HS-5 (cell line): ENCODE results near the gene SPDEF.

Experiments used
- DNase-seq: peaks from one replicate; pipeline ENCODE4 v3.0.0-alpha.2; 2012; ENCODE audit warnings: low read depth

The SPDEF gene

DNA sequence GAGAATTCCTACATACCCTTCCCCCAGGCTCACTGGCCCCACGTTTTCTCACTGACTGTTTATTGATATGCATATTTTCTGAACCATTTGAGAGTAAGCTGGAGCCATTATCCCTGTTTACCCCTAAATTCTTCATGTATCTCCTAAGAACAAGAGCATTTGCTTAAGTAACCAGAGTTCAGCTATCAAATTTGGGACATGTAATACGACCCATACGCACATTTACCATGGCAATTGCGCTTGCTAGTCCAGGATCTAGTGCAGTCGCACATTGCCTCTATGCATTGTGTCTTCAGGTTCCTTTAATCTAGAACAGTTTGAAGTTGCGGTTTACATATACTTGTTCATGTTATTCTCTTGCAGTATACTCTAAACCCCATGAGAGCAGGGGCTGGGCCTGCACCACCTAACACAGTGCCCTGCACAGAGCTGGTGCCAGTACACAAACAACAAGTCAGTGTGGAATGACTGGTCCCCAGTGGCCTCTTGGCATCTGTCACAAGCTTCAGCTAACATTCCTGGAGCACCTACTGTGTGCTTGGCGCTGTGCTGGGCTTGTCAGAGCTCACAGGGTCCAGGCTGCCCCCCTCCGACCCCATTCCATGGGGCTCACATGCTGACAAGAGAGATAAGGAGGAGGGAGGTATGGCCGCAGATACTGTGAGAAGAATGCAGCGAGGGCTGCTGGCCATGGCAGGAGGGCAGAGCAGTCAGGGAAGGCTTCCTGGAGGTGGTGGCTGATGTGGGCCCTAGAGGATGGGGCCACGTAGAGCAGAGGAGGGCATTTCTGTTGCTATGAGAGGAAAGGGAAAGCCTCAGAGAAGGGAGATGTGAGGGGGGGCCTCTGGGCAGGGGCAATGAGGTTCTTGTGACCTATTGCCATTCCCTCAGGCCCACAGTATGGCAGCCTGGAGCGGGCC is 28.1 kb downstream of the SPDEF start:
- DNase-seq, result no peak

GRCh38 chr6:34526992-34527728 is 29.0 kb downstream of the SPDEF start:
- DNase-seq, result peak; percentile 56

GRCh38 chr6:34526241-34526972 is 29.7 kb downstream of the SPDEF start:
- DNase-seq, result no peak

DNA sequence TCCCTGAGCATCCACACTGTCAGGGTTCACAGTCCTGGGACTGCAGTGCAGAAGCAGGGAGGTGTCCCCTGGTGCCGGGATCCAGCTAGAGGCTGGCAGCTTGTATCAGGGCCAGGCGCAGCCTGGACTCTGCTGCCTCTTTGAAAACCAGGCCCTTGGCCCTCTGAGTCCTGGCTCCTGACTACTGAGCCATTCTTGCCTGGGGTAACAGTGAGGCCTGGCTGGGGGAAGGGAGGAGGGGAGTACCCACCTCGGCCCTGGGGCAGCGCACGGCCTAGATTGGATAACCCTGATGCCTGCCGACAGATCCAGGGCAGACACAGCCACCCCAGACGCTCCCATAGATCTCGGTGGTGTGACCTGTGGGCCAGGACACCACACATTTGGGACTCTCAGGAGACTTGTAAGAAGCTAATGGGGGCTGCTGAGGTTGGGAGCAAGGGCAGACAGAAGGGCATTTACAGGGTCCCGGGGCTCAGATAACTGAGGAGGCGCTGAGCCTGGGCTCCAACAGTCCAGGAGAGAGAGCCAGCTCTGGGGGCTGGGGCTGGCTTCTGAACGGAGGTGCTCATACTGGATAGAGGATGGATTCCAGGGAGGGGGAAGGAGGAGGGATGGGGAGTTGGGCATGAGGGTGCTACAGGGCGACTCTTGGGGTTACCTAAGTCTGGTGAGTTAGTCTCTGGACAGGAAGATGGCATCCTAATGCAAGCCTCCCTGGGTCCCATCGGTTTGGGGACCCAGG is 30.5 kb downstream of the SPDEF start:
- no peak for DNase-seq

- DNase-seq, result no peak
These were observed 31.2 kb downstream of the SPDEF start for GRCh38 chr6:34524971-34525370.

DNA sequence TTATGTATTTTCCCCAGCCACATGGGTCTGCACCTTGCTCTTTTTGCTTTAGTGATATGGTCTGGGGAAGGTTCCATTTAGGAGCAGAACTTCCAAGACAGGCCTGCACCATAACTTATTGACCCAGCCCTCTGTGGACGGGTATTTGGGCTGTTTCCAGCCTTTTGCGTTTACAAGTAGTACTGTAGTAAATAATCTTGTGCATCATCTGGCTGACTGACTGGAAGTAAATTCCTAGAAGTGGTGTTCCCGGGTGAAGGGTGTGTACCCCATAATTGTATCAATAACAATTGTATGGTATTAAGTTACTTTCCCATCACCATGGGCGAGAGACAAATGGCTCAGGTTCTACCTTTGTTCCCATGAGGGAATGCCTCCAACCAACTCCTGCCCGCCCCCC is 31.6 kb downstream of the SPDEF start:
- DNase-seq, result no peak

- no peak for DNase-seq
These were observed 32.5 kb downstream of the SPDEF start for GRCh38 chr6:34523441-34524206.

- no peak for DNase-seq
These were observed 33.4 kb downstream of the SPDEF start for GRCh38 chr6:34522761-34523160.

DNA sequence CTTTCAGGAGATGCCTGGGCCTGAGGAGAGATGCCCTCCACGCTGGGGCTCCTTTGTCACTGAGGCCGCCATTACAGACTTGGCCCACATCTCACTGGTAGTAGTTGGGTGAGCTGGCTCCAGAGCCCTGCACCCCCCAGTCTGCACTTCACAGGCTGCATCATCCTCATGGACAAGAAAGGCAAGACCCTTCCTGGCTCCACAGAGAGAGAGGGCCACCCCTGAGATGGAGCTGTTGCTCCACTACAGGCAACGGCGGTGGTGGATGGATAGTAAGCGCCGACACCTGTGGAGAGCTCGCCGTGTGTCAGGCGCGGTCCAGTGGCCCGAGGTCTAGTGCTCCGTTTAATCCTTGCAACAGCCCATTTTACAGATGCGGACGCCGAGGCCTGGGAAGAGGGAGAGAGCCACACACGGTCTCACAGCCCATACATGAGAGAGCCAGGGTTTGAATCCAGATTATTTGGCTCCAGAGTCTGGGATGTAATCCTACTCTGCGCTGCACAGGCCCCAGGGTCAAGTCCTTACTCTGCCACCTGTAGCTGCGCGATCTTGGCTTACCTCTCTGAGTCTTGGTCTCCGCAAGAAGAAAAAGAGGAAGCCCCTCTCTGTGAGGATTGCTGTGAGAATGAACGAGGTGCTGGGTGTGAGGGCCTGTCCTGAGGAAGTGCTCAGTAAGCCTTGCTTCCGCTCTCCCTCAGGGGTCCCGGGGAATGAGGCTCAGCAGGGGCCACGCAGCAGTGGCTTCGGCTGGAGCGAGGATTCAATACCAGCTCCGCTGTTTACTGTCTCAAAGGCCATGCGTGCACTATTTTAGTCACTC is 34.5 kb downstream of the SPDEF start:
- no peak for DNase-seq

DNA sequence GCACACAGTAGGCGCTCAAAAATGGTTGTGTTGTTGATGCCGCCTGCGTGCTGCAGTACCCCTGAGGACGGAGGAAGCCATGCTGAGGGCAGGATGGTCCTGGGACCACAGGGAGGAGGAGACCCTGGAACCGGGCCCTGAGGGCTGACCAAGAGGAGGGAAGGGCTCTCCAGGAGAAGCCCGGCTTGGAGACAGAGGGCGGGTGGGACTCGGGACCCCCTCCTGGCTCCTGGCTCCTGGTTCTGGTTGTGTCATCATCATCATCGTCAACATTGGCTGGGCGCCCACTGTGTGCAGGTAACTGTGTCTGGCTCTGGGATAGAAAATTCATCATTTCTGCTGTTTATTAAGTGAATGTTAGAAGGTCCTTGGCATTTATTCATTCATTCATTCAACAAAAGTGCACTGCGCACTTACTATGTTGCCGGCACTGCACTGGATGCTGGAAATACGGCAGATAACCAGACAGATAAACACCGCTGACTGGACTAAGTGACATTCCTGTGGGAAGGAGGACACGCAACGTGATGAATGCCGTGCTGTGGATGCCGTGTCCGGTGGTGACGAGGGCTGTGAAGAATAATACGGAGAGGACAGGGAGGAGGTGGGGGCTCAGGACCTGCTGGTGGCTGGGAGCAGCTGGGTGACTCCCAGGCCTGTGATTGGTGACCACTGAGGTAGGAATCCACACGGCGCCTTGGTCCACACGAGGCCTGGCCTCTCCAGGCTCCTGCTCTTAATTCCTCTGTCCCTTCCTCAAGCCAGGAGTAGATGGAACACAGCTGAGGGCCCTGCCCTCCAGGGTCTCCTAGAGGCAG is 35.3 kb downstream of the SPDEF start:
- DNase-seq, result no peak

DNA sequence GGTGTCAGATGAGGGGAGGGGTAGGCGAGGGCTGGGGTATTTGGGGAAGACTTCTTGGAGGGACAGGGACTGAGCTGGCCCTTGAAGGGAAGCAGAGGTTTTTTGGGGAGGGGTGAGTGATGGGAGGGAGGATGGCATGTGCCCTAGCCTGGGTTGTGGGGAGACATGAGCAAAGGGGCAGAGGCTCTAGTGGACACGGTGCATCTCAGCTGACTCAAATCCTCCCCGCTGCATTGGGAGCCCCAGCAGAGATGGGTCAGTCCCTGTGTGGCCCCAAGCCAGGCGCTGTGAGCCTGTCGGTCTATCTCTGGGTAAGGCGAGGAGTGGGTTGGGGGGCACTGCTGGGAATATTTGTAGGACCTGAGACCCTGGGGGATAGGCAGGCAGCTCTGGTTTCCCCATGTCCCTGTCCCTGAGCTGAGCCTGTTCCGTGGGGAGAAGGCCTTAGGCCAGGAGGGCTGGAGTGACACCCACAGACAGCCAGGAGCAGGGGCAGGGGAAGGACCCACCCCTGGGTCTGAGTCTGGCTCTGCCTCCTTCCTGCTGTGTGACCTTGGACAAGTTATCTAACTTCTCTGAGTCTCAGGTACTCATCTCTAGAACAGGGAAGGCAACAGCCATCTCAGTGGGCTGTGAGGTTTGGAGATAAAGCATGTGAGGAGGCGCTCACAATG is 36.0 kb downstream of the SPDEF start:
- no peak for DNase-seq

DNA sequence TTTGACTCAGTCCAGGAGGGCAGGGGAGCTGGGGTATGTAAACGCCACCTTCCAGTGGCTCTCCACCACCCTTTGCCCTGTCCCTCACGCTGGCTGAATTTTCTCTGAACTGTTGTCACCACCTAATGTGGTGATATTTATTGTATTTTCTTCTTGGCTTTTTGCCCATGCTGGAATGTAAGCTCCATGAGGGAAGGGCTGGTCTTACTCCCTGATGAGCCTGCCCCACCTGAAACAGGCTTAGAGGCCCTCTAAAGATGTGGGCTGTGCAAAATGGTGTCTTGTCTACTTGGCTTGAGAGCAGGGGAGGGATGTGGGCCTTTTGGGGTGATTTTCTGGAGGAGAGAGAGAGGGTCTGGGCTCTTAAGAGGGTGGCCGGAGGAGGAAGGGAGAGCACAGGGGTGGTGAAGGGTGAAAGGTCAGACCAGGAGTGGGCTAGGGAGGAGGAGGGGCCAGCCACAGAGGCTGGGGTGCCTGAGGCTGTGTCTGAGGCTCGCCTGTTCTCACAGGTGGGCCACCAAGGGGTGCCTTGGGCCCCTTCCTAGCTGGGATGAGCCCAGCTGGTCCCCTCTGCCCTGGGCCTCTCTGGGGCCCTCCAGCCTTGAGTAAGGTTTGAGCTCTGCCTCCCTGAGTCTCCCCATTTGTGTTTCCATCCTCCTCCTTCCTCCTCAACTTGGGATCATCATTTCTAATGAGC is 37.3 kb downstream of the SPDEF start:
- DNase-seq, result no peak

GRCh38 chr6:34517966-34518365 is 38.2 kb downstream of the SPDEF start:
- DNase-seq, result no peak

DNA sequence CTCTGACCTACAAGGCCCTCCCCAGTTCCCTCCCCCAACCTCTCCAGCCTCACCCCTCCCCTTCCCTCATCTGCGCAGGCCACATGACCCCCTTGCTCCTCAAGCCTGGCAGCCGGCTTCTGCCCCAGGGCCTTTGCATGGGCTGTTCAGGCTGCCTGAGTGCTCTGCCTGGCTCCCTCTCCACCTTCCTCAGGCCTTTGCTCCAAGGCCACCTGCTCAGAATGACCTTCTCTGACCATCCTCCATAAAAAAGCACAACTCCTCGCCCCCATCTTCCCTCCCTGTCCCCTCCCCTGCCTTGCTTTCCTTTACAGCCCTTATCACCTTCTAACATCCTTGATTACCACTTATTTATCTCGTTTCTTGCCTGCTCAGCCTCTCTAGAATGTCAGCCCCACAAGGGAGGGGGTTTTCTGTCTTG is 38.7 kb downstream of the SPDEF start:
- DNase-seq, result no peak

GRCh38 chr6:34516391-34517324 is 39.5 kb downstream of the SPDEF start:
- no peak for DNase-seq

GRCh38 chr6:34515473-34516387 is 40.4 kb downstream of the SPDEF start:
- no peak for DNase-seq
